HepG2 (cell line): ENCODE results near the gene TM9SF3. TPM values are rescaled to one million over a fixed set of nuclear protein-coding genes. Genes with fewer than 3 reads are reported as not detected.

Experiments used
- ATAC-seq: fragments of 200-7000 bp; cut with Tn5 transposase; 3 replicates; pipeline ENCODE4 v1.9.1; 2020; ENCODE audit warnings: mild to moderate bottlenecking, moderate library complexity
- BruUV-seq: library from RNA; stranded (reverse); fragments of 400-500 nt; replicated peaks from 2 replicates; lab custom pipeline; 2021; lab: Mats Ljungman, UMichigan
- CTCF ChIA-PET: fragments of 300-600 bp; formaldehyde crosslinking; extraction: SDS; loops from one replicate; lab custom pipeline; 2021; ENCODE audit warnings: low total read pairs, inconsistent platforms, low intra/inter-chr PET ratio; lab: Yijun Ruan, JAX
- POLR2A ChIA-PET: fragments of 350-600 bp; sonication (Branson Sonifier 250); formaldehyde crosslinking; loops from one replicate; lab custom pipeline; 2020; ENCODE audit warnings: antibody characterized with exemption, inconsistent platforms; lab: Yijun Ruan, JAX
- DNase-seq: peaks from one replicate; pipeline ENCODE4 v3.0.0-alpha.2; 2015; ENCODE audit warnings: low spot score
- FAIRE-seq: peaks from 3 replicates; lab custom pipeline; 2011; peaks lifted over from hg19 to GRCh38; lab: Jason Lieb, UNC
- H2AFZ ChIP-seq: one replicate; pipeline ENCODE4 v1.6.1; 2011; ENCODE audit warnings: low read length, inconsistent platforms
- H3K27ac ChIP-seq: fragments of 300-600 bp; 3 replicates; pipeline ENCODE4 v1.8.0; 2011; ENCODE audit warnings: mixed run types, mild to moderate bottlenecking, mixed read lengths, low read length, inconsistent platforms; ENCODE audit not compliant: insufficient read depth; ENCODE audit errors: extremely low read length
- H3K27me3 ChIP-seq, 2 experiments: fragments of 200-600 bp in 1 of 2; 2 replicates in 1 of 2; 3 replicates in 1 of 2; pipeline versions ENCODE4 v1.6.0 to v1.8.0; 2011; ENCODE audit warnings: low read length in 2 of 2, mild to moderate bottlenecking in 2 of 2, moderate library complexity in 2 of 2, inconsistent platforms in 1 of 2; ENCODE audit not compliant: insufficient read depth in 2 of 2, control insufficient read depth in 1 of 2
- H3K36me3 ChIP-seq, 2 experiments: fragments of 200-600 bp in 1 of 2; replicated peaks in 1 of 2; 2 replicates in 1 of 2; 3 replicates in 1 of 2; pipeline versions ENCODE4 v1.5.1 to v1.8.0; 2011; ENCODE audit warnings: low read length in 2 of 2, inconsistent platforms in 1 of 2; ENCODE audit not compliant: insufficient read depth in 2 of 2, control insufficient read depth in 1 of 2
- H3K4me1 ChIP-seq: 2 replicates; pipeline ENCODE4 v1.5.1; 2012; ENCODE audit warnings: low read length, inconsistent platforms; ENCODE audit not compliant: insufficient read depth
- H3K4me2 ChIP-seq: 2 replicates; pipeline ENCODE4 v1.6.0; 2011; ENCODE audit warnings: low read depth, low read length, inconsistent platforms
- H3K4me3 ChIP-seq, 3 experiments: fragments of 200-600 bp in 1 of 3; sonication (generic), shearing (Covaris generic) in 1 of 3; replicated peaks in 1 of 3; 2 replicates each; pipeline ENCODE4 v1.5.1; 2011 to 2016; ENCODE audit warnings: low read length in 3 of 3, inconsistent platforms in 2 of 3, low read depth in 2 of 3, mild to moderate bottlenecking in 2 of 3, control low read depth in 1 of 3, mixed read lengths in 1 of 3; ENCODE audit not compliant: insufficient read depth in 1 of 3
- H3K79me2 ChIP-seq: one replicate; pipeline ENCODE4 v1.6.1; 2011; ENCODE audit warnings: low read length, inconsistent platforms; ENCODE audit not compliant: insufficient read depth
- H3K9ac ChIP-seq: 2 replicates; pipeline ENCODE4 v1.6.0; 2011; ENCODE audit warnings: mild to moderate bottlenecking, low read depth, low read length, inconsistent platforms; ENCODE audit not compliant: insufficient read depth
- H3K9me3 ChIP-seq: 2 replicates; pipeline ENCODE4 v1.5.1; 2012; ENCODE audit warnings: mild to moderate bottlenecking, low read length
- H4K20me1 ChIP-seq: 2 replicates; pipeline ENCODE4 v1.6.0; 2011; ENCODE audit warnings: inconsistent platforms, mild to moderate bottlenecking, low read length, moderate library complexity; ENCODE audit not compliant: insufficient read depth
- BCL6 ChIP-seq: IDR thresholded peaks from 2 replicates; pipeline ENCODE4 v1.6.1; 2016; ENCODE audit warnings: missing genetic modification reagents, missing compliant biosample characterization
- RELA ChIP-seq: sonication (generic); formaldehyde crosslinking; IDR thresholded peaks from 2 replicates; pipeline ENCODE4 v1.4.0; 2020; ENCODE audit warnings: missing genetic modification reagents
- SP5 ChIP-seq: IDR thresholded peaks from 2 replicates; pipeline ENCODE4 v1.6.1; 2016; ENCODE audit warnings: low read depth, borderline replicate concordance
- TARDBP ChIP-seq: sonication (generic); formaldehyde crosslinking; IDR thresholded peaks from 2 replicates; pipeline ENCODE4 v1.8.0; 2022; ENCODE audit warnings: mild to moderate bottlenecking, missing genetic modification reagents
- ZBTB49 ChIP-seq: sonication (generic); formaldehyde crosslinking; IDR thresholded peaks from 2 replicates; pipeline ENCODE4 v1.4.0; 2020; ENCODE audit warnings: missing genetic modification reagents, borderline replicate concordance
- ZBTB8A ChIP-seq: sonication (generic); formaldehyde crosslinking; IDR thresholded peaks from 2 replicates; pipeline ENCODE4 v1.4.0; 2020; ENCODE audit warnings: mild to moderate bottlenecking, low read depth, missing genetic modification reagents, borderline replicate concordance
- ZNF552 ChIP-seq: sonication (generic); formaldehyde crosslinking; IDR thresholded peaks from 2 replicates; pipeline ENCODE4 v1.9.0; 2022; ENCODE audit warnings: missing genetic modification reagents, mild to moderate bottlenecking, borderline replicate concordance
- ZNF609 ChIP-seq: sonication (generic); formaldehyde crosslinking; IDR thresholded peaks from 2 replicates; pipeline ENCODE4 v1.4.0; 2020; ENCODE audit warnings: mild to moderate bottlenecking, missing genetic modification reagents, borderline replicate concordance
- WGBS: methylation state at CpG from one replicate; pipeline ENCODE4 v1.1.6; 2017; ENCODE audit warnings: low lambda C conversion rate; 5-methylcytosine and 5-hydroxymethylcytosine counted together
- in situ Hi-C: cut with HindIII; loops from 2 replicates; pipeline ENCODE4 v1.10.0; 2017; ENCODE audit warnings: low pct_unique_long_range_greater_than_20kb; ENCODE audit not compliant: extremely low pct_ligation_motif_present
- intact Hi-C: fragments of 100-400 bp; cut with micrococcal nuclease; formaldehyde crosslinking; loops from one replicate; pipeline ENCODE4 v1.10.0; 2022; ENCODE audit not compliant: unreplicated experiment
- polyA plus RNA-seq, 8 experiments: library from polyadenylated mRNA; depleted of rRNA in 3 of 8; stranded (reverse) in 7 of 8; unstranded in 1 of 8; fragments of >200 nt; fragmentation: Illumina TruSeq in 4 of 8; extraction: Trizol in 4 of 8; gene quantifications; 2 replicates each; pipeline versions ENCODE4 v1.2.1 to v1.2.3, GENCODE V29; 2011 to 2016; ENCODE audit warnings: low read depth in 4 of 8, missing spikeins in 1 of 8, mixed read lengths in 1 of 8; ENCODE audit not compliant: insufficient read depth in 1 of 8
- total RNA-seq, 5 experiments: library from RNA; depleted of rRNA; stranded (reverse); fragments of >200 nt; fragmentation: Illumina TruSeq; extraction: Trizol; gene quantifications; 2 replicates each; pipeline ENCODE4 v1.2.3, GENCODE V29; 2016; ENCODE audit warnings: low read depth in 1 of 5

TM9SF3 gene
- total and polyA plus RNA-seq, 2 of the 13 experiments (the other 11 are each of a cell fraction or from before 2014, with no cell fraction given): 43.8 to 120 TPM

- no TSS peak for BruUV-seq
- no peak for ATAC-seq
- no peak overlapping the region for H3K4me3 ChIP-seq
- H3K27me3 ChIP-seq: peaks cover 5 to 33% of the 10 kb centered on the region in 2 experiments; a peak in 4 of 5 replicates
- WGBS: 40% methylated on average over 4 of the region's 12 CpGs
- H2AFZ ChIP-seq: no peak overlapping the region
- H3K79me2 ChIP-seq: no peaks in the 10 kb centered on the region
- in situ Hi-C loops (no loop called here), intact Hi-C loops (no loop called here)
- POLR2A ChIA-PET: no interaction called here
- H3K27ac ChIP-seq: no peak overlapping the region
- CTCF ChIA-PET: no interaction called here
- H3K4me1 ChIP-seq: no peaks in the 10 kb centered on the region
- no peaks in the 10 kb centered on the region for H3K36me3 ChIP-seq
- FAIRE-seq: no peak
- no peak overlapping the region for H3K4me2 ChIP-seq
- no peak overlapping the region for H3K9ac ChIP-seq
- no peak for DNase-seq
- no peaks in the 10 kb centered on the region for H4K20me1 ChIP-seq
- no peaks in the 10 kb centered on the region for H3K9me3 ChIP-seq
- TF ChIP-seq RELA (no peak), ZNF609 (CRISPR knock-in tag) (no peak), ZBTB49 (CRISPR knock-in tag) (no peak), TARDBP (CRISPR knock-in tag) (no peak), ZBTB8A (no peak), BCL6 (CRISPR knock-in tag) (no peak), SP5 (CRISPR knock-in tag) (no peak), ZNF552 (CRISPR knock-in tag) (no peak)
Measured at GRCh38 chr10:96493871-96494525, 92.8 kb downstream of the TM9SF3 start.
